Muscle of leg (tissue), 11 donors: ENCODE measurements around the gene UNC79. TPM values are rescaled to one million over a fixed set of nuclear protein-coding genes. Genes with fewer than 3 reads are reported as not detected.

Experiments
- DNase-seq: peaks from one replicate; pipeline ENCODE4 v3.0.0; 2013
- H3K27ac ChIP-seq: one replicate; pipeline ENCODE4 v1.5.1; 2013; ENCODE audit warnings: mild to moderate bottlenecking, low read length, control low read depth
- H3K27me3 ChIP-seq: one replicate; pipeline ENCODE4 v1.6.1; 2013; ENCODE audit warnings: low read length; ENCODE audit not compliant: control insufficient read depth, insufficient read depth
- H3K36me3 ChIP-seq: one replicate; pipeline ENCODE4 v1.6.1; 2013; ENCODE audit warnings: low read length; ENCODE audit not compliant: control insufficient read depth, insufficient read depth
- H3K4me1 ChIP-seq: one replicate; pipeline ENCODE4 v1.6.1; 2013; ENCODE audit warnings: low read length; ENCODE audit not compliant: control insufficient read depth, insufficient read depth
- H3K4me3 ChIP-seq: one replicate; pipeline ENCODE4 v1.5.1; 2013; ENCODE audit warnings: low read length, control low read depth
- H3K9me3 ChIP-seq: replicated peaks from 2 replicates; pipeline ENCODE4 v1.6.1; 2013; ENCODE audit warnings: low read depth, low read length; ENCODE audit not compliant: control insufficient read depth
- WGBS: methylation state at CpG from one replicate; pipeline ENCODE4 v1.1.5; 2013; ENCODE audit warnings: missing lambda C conversion rate; ENCODE audit not compliant: insufficient coverage; 5-methylcytosine and 5-hydroxymethylcytosine counted together
- polyA plus RNA-seq, 8 donors: library from polyadenylated mRNA; unstranded; fragments of 120-200 nt; gene quantifications; one replicate each; pipeline versions ENCODE4 v1.2.1 to v1.2.3, GENCODE V29; 2013; ENCODE audit warnings: inconsistent platforms in 1 of 8, low replicate concordance in 1 of 8; ENCODE audit not compliant: insufficient read length in 8 of 8, insufficient read depth in 1 of 8
- total RNA-seq: library from RNA; stranded (reverse); fragments of 120-200 nt; gene quantifications from one replicate; pipeline ENCODE4 v1.2.4, GENCODE V29; 2013

Gene UNC79
- total and polyA plus RNA-seq, 9 donors, result 0.24 to 0.60 (median 0.33) TPM

DNA sequence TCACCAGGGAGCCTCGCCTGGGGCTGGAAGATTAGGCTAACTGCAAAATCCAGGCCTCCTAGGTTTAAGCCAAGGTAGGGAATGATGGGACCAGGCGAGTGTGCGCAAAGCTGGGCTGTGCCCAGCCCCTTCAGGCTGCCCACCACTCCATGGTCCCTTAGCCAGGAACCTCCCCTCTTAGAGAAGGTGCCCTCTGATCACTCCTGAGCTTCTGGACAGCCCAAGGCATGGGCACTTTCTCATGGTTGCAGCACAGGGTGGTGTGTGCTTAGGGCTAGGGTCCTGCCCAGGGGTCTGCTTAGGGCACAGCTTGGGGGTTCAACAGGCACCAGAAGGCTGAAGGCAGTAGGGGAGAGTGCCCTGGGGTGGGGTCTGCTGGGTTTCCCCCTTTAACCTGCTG lies 288.5 kb downstream of the UNC79 start:
- 67% methylated on average over 3 of the region's 3 CpGs for WGBS
- H3K27me3 ChIP-seq, result no peaks in the 10 kb centered on the region
- H3K27ac ChIP-seq, result no peak overlapping the region
- no peak for DNase-seq
- H3K9me3 ChIP-seq, result no peaks in the 10 kb centered on the region
- peaks cover 10% of the 10 kb centered on the region for H3K4me1 ChIP-seq
- H3K36me3 ChIP-seq, result no peaks in the 10 kb centered on the region
- no peak overlapping the region for H3K4me3 ChIP-seq

DNA sequence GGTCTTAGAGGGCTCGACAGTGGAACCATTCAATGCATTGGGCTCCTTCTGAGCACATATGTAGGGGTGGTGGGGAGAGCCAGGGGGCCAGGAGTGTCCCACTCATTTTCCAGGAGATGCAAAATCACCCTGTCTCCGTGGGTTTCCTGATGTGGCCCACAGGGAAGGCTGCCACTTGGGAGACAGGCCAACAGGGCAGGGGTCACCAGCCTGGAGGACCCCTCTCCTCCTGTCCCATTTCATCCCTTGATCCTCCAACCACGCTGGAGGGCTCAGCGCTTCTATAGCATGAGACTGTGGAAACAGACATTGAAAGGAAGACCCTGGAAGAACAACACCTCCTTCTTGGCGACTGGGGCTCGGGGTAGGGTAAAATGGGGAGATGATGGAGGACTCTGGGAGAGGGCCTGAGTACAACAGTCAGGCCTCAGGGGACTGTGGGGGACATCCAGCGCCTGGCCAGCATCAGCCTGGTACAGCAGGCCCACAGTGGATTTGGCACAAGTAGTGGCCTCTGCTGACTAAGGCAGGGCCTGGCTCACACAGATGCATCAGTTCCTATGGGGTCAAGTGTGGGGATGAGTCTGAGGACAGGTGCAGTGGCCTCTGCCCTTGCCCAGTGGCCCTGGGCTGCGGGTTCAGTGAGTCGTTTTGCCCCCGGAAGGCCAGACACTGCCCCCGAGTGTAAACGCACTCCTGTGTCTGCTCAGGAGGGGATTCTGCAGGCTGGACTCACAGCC lies 289.5 kb downstream of the UNC79 start:
- Histone ChIP-seq H3K27me3 (no peaks in the 10 kb centered on the region), H3K4me3 (no peak overlapping the region), H3K36me3 (no peaks in the 10 kb centered on the region), H3K27ac (no peak overlapping the region), H3K9me3 (no peaks in the 10 kb centered on the region), H3K4me1 (peaks cover 10% of the 10 kb centered on the region)
- 76% methylated on average over 9 of the region's 12 CpGs for WGBS
- DNase-seq, result no peak

DNA sequence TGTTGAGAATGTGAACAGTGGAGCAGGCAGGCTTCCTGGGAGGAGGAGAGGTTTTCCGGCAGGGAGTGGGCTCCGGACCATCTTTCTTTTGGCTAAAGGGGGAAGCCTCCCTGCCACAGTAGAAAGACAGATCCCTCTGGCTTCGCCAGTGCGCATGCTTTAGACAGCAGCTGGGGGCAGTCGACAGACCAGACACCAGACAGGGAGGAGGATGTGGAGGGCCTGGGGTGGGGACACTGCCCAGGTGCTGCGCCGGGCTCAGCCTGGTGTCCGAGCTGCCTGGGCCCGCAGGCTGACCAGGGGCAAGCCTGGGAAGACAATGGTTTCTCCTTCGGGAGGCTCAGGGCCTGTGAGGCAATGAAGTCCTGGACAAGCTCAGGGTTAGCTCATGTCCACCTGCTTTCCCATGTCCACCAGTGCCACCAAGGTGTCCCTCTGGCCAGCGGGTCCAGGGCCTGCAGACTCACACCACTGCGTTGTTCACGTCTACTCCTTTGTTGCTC lies 290.3 kb downstream of the UNC79 start:
- no peak for DNase-seq
- no peaks in the 10 kb centered on the region for H3K36me3 ChIP-seq
- 82% methylated on average over 13 of the region's 13 CpGs for WGBS
- H3K9me3 ChIP-seq, result no peaks in the 10 kb centered on the region
- H3K27me3 ChIP-seq, result no peaks in the 10 kb centered on the region
- H3K27ac ChIP-seq, result no peak overlapping the region
- H3K4me3 ChIP-seq, result no peak overlapping the region
- H3K4me1 ChIP-seq, result peaks cover 10% of the 10 kb centered on the region

DNA sequence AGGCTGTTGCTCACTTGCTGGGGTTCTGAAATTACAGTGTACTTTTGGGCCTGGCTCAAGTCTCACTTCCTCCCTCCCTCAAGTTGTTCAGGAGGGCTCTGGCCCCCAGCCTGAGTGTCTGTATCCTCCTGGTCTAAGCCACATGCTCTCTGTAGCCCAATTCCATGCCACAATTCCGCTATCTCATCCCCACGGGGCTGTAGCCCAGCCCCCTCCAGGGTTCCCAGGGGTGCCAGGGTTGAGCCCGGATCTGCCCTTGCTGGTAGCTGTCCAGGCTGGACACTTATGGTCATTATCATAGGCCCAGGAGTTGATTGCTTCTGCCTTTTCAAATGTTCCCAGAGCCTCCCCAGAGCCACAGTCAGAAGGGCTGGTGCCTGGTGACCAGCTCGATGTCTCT lies 292.3 kb downstream of the UNC79 start:
- peaks cover 10% of the 10 kb centered on the region for H3K4me1 ChIP-seq
- WGBS, result 94% methylated on average over 3 of the region's 4 CpGs
- no peaks in the 10 kb centered on the region for H3K27me3 ChIP-seq
- H3K36me3 ChIP-seq, result no peaks in the 10 kb centered on the region
- no peak for DNase-seq
- no peaks in the 10 kb centered on the region for H3K9me3 ChIP-seq
- H3K27ac ChIP-seq, result no peak overlapping the region
- no peak overlapping the region for H3K4me3 ChIP-seq

DNA sequence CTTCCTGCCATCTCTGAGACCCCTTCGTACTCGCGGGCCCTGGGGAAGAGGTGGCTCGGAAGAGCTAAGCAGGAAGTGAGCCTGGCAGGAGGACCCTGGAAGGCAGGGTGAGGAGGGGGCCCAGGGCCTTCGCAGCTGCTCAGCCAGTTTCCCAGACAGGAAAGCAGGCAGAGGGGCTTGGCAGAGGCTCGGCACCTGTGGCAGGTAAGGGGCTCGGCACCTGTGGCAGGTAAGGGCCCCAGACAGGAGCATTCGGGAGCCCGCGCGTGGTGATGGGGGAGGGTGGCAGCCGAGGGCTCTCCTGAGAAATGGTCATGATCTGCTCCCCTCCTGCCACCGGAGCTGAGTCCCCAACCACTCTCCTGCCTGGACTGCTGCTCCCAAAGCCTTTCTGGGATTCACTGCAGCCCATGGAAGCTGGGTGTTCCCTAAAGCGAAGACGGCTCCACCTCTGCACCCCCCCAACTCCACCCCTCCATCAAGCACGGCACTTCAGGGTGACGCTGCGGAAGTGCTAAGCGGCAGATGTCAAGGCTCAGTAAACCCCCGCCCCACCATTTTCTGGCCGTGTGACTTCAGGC lies 294.4 kb downstream of the UNC79 start:
- Histone ChIP-seq H3K27me3 (no peaks in the 10 kb centered on the region), H3K27ac (no peak overlapping the region), H3K9me3 (no peaks in the 10 kb centered on the region), H3K4me3 (no peak overlapping the region), H3K36me3 (no peaks in the 10 kb centered on the region), H3K4me1 (peaks cover 10% of the 10 kb centered on the region)
- DNase-seq, result no peak
- 69% methylated on average over 18 of the region's 21 CpGs for WGBS

DNA sequence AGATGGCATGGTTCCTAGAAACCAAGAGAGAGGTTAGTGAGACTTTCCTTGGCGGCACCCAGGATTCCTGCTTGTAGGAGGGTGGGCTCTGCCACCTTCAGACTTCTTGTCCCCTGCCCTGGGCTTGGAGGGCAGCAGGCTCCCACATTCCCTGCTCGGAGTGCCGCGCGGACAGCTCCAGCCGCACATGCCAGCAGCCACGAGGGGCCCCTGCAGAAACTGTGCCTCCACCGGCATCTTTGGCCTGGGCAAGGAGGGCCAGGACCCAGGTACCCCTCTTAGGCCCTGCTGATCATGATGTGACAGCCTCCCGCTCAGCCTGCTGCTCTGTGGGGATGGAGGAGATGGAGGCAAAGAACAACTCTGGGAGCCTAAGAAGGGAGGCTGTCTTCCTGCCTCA lies 295.3 kb downstream of the UNC79 start:
- H3K4me3 ChIP-seq, result no peak overlapping the region
- no peaks in the 10 kb centered on the region for H3K36me3 ChIP-seq
- H3K4me1 ChIP-seq, result peaks cover 3% of the 10 kb centered on the region
- no peak overlapping the region for H3K27ac ChIP-seq
- no peak for DNase-seq
- no peaks in the 10 kb centered on the region for H3K9me3 ChIP-seq
- no peaks in the 10 kb centered on the region for H3K27me3 ChIP-seq
- 77% methylated on average over 9 of the region's 9 CpGs for WGBS

DNA sequence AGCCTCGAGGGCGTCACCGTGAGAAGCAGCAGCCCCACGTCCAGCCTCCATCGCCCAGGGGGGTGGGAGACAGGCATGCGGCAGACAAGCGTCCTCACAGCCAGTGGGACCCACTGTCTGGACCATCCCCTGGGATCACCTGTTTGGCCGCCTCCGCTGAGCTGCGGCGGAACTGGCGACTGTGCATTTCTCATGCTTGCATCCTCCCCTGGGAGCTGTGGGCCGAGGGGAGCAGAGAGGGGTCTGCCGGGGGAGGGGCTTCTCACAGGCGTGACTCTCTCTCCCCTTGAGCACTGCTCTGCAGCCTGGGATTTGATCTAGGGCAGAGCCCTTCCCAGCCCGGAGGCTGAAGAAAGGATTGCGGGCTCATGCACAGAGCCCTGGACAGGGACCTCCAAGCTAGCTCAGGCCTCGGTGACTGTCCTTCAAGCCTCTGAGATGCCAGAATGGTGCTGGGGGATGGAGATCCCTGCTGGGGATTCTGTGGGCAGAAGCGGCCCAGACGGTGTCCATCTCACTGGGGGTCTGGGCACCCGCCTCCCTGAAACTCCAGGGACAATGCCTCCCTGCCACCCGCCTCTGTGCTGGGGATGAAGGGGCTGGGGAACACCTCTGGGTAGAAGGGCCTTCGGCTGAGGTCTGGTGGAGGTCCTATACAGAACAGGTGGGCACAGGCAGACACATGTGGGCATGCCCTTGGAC lies 296.5 kb downstream of the UNC79 start:
- Histone ChIP-seq H3K9me3 (no peaks in the 10 kb centered on the region), H3K27me3 (peaks cover 2% of the 10 kb centered on the region), H3K4me3 (no peak overlapping the region), H3K4me1 (no peaks in the 10 kb centered on the region), H3K36me3 (no peaks in the 10 kb centered on the region), H3K27ac (no peak overlapping the region)
- 71% methylated on average over 20 of the region's 23 CpGs for WGBS
- DNase-seq, result no peak

DNA sequence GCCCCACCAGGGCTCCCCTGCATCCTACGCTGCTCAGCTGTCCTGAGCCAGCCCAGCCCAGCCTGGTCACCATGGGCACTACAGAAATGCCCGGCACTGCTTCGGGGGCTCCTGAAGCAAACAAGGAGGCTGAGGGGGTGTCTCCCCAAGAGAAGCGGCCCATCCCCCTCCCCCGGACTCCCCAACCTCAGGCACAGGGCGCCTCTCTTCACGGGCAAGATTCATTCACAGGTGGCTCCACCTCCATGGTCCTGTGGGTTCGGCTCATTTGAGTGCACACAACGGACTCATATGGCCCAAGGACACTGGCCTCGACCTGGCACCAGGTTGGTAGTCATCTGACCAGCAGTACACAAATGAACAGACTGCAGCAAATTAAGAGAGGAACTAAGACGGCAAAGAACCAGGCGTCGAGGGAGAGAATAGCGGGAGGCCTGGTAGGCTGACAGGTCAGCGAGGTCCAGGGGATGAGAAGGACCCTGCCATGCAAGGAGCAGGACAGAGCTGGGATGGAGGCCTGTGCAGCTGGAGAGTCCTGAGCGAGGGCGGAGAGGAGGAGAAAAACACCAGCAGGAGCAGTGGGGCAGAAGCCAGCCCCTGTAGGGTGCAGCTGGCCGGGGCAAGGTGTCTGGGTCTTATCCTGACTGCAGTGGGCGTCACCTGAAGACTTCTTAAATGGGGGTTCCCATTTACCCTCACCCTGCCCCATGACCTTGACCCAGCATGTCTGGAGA lies 297.3 kb downstream of the UNC79 start:
- Histone ChIP-seq H3K27me3 (peaks cover 2% of the 10 kb centered on the region), H3K36me3 (no peaks in the 10 kb centered on the region), H3K27ac (no peak overlapping the region), H3K9me3 (no peaks in the 10 kb centered on the region), H3K4me1 (peaks cover 7% of the 10 kb centered on the region), H3K4me3 (no peak overlapping the region)
- no peak for DNase-seq
- WGBS, result 87% methylated on average over 13 of the region's 19 CpGs

DNA sequence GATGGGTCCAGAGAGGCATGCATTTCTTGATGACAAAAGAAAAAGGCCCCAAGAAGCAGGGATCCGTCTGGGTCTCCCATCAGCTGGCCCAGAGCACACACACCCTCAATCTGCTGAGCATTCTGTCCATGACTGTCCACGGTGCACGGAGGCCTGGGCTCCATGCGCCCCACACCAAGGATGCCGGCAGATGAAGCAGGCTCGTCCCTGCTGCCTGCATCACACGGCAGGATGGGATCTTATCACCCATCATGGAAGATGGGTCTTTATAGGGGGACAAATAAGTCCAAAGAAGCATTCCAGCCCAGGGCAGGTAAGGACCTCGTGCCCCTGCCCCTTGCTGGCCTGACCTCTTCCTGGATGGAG lies 297.9 kb downstream of the UNC79 start:
- Histone ChIP-seq H3K36me3 (no peaks in the 10 kb centered on the region), H3K27me3 (peaks cover 2% of the 10 kb centered on the region), H3K4me1 (peaks cover 10% of the 10 kb centered on the region), H3K4me3 (no peak overlapping the region), H3K27ac (no peak overlapping the region), H3K9me3 (no peaks in the 10 kb centered on the region)
- WGBS, result 83% methylated on average over 6 of the region's 8 CpGs
- no peak for DNase-seq

DNA sequence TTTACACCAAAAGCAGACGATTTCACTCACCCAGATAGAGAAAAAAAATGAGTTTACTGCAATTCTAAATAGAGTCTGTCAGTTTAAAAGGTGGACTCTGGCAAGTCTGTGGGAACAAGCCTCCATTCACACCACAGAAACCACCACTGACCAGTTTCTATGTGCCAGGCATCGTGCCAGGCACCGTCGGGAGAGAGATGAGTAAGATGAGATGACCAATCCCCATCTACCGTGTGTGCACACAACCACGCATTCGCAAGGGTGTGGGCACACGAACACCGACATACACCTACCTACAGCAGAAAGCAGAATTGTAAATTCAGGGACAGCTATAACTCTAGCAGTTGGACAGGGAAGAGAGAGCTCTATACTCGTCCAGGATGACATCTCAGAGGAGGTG lies 299.3 kb downstream of the UNC79 start:
- Histone ChIP-seq H3K27me3 (peaks cover 2% of the 10 kb centered on the region), H3K36me3 (no peaks in the 10 kb centered on the region), H3K27ac (no peak overlapping the region), H3K4me1 (peaks cover 17% of the 10 kb centered on the region), H3K9me3 (no peaks in the 10 kb centered on the region), H3K4me3 (no peak overlapping the region)
- DNase-seq, result no peak
- WGBS, result 38% methylated on average over 1 of the region's 10 CpGs
